ENCODE measurements around the gene PCLO.
A peak's percentile ranks its signal among the peaks of the same experiment; 100 is the strongest.

Gene PCLO

GRCh38 chr7:83161899-83162401 is 734 bp downstream of the PCLO start:
- H3K27me3 ChIP-seq (ENCODE audit: insufficient read depth, poor library complexity, severe bottlenecking): no peaks in the 10 kb centered on the region
- peak overlapping the region; percentile 53 for H3K27ac ChIP-seq (ENCODE audit: poor library complexity, severe bottlenecking)
- no peak for DNase-seq (ENCODE audit: low spot score)
- TF ChIP-seq CTCF (IDR thresholded peaks at IDR 0.05; ENCODE audit: poor library complexity, severe bottlenecking): no peak
- no peaks in the 10 kb centered on the region for H3K36me3 ChIP-seq (ENCODE audit: low read depth)
- H3K9me3 ChIP-seq (ENCODE audit: severe bottlenecking): no peaks in the 10 kb centered on the region
- ATAC-seq (ENCODE audit: low read depth): peak; percentile 1; the same call in 2 of the 3 replicates
- peak overlapping the region; percentile 59 for H3K4me3 ChIP-seq (ENCODE audit: severe bottlenecking)
- H3K4me1 ChIP-seq (ENCODE audit: insufficient read depth, poor library complexity, severe bottlenecking): peaks cover 3% of the 10 kb centered on the region

- H3K27me3 ChIP-seq (ENCODE audit: insufficient read depth, poor library complexity, severe bottlenecking): no peaks in the 10 kb centered on the region
- H3K4me1 ChIP-seq (ENCODE audit: insufficient read depth, poor library complexity, severe bottlenecking): peaks cover 3% of the 10 kb centered on the region
- TF ChIP-seq CTCF (IDR thresholded peaks at IDR 0.05; ENCODE audit: poor library complexity, severe bottlenecking): no peak
- DNase-seq (ENCODE audit: low spot score) (no peak), ATAC-seq (ENCODE audit: low read depth) (no peak)
- no peaks in the 10 kb centered on the region for H3K36me3 ChIP-seq (ENCODE audit: low read depth)
- H3K9me3 ChIP-seq (ENCODE audit: severe bottlenecking): no peaks in the 10 kb centered on the region
- no peak overlapping the region for H3K4me3 ChIP-seq (ENCODE audit: severe bottlenecking)
- no peak overlapping the region for H3K27ac ChIP-seq (ENCODE audit: poor library complexity, severe bottlenecking)
Observed at GRCh38 chr7:83161186-83161585, 1.5 kb downstream of the PCLO start.

- Histone ChIP-seq H3K36me3 (ENCODE audit: low read depth) (no peaks in the 10 kb centered on the region), H3K27ac (ENCODE audit: poor library complexity, severe bottlenecking) (no peak overlapping the region), H3K4me1 (ENCODE audit: insufficient read depth, poor library complexity, severe bottlenecking) (peaks cover 3% of the 10 kb centered on the region), H3K4me3 (ENCODE audit: severe bottlenecking) (no peak overlapping the region), H3K27me3 (ENCODE audit: insufficient read depth, poor library complexity, severe bottlenecking) (no peaks in the 10 kb centered on the region), H3K9me3 (ENCODE audit: severe bottlenecking) (no peaks in the 10 kb centered on the region)
- TF ChIP-seq CTCF (IDR thresholded peaks at IDR 0.05; ENCODE audit: poor library complexity, severe bottlenecking): no peak
- DNase-seq (ENCODE audit: low spot score) (no peak), ATAC-seq (ENCODE audit: low read depth) (no peak)
Observed at GRCh38 chr7:83159731-83160130, 3.0 kb downstream of the PCLO start.

GRCh38 chr7:83156006-83156405 is 6.7 kb downstream of the PCLO start:
- Histone ChIP-seq H3K9me3 (ENCODE audit: severe bottlenecking) (no peaks in the 10 kb centered on the region), H3K4me3 (ENCODE audit: severe bottlenecking) (no peak overlapping the region), H3K27ac (ENCODE audit: poor library complexity, severe bottlenecking) (no peak overlapping the region), H3K27me3 (ENCODE audit: insufficient read depth, poor library complexity, severe bottlenecking) (no peaks in the 10 kb centered on the region), H3K36me3 (ENCODE audit: low read depth) (no peaks in the 10 kb centered on the region; the same call in 1 of the 2 replicates), H3K4me1 (ENCODE audit: insufficient read depth, poor library complexity, severe bottlenecking) (peaks cover 3% of the 10 kb centered on the region)
- TF ChIP-seq CTCF (IDR thresholded peaks at IDR 0.05; ENCODE audit: poor library complexity, severe bottlenecking): no peak
- DNase-seq (ENCODE audit: low spot score) (no peak), ATAC-seq (ENCODE audit: low read depth) (no peak)

DNA sequence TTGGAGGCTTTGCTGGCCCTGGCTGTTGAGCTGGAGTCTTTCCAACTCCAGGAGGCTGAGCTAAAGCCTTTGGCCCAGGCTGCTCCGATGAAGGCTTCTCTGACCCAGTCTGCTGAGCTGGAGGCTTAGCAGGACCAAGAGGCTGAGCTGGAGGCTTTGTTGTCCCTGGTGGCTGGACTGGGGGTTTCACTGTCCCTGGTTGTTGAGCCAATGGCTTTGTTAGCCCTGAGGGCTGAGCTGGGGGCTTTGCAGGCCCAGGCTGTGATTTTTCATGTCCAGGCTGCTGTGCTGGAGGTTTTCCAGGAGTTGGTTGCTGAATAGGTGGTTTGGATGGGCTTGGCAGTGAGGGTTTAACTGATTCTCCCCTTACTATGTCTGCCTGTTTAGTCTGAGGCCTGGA is 7.3 kb downstream of the PCLO start:
- Histone ChIP-seq H3K9me3 (ENCODE audit: severe bottlenecking) (no peaks in the 10 kb centered on the region), H3K27ac (ENCODE audit: poor library complexity, severe bottlenecking) (no peak overlapping the region), H3K4me1 (ENCODE audit: insufficient read depth, poor library complexity, severe bottlenecking) (peaks cover 3% of the 10 kb centered on the region), H3K27me3 (ENCODE audit: insufficient read depth, poor library complexity, severe bottlenecking) (no peaks in the 10 kb centered on the region), H3K4me3 (ENCODE audit: severe bottlenecking) (no peak overlapping the region), H3K36me3 (ENCODE audit: low read depth) (no peaks in the 10 kb centered on the region; the same call in 1 of the 2 replicates)
- no peak for DNase-seq (ENCODE audit: low spot score)
- ATAC-seq (ENCODE audit: low read depth): no peak
- TF ChIP-seq CTCF (IDR thresholded peaks at IDR 0.05; ENCODE audit: poor library complexity, severe bottlenecking): no peak

Data from RWPE2 (cell line).